Measurements from ENCODE around the gene FAR1.
"Not testable (repeated sequence)": the region's sequence is repeated elsewhere in the genome, so short reads cannot be mapped to it uniquely, and the experiment has no call there.

The FAR1 gene

DNA sequence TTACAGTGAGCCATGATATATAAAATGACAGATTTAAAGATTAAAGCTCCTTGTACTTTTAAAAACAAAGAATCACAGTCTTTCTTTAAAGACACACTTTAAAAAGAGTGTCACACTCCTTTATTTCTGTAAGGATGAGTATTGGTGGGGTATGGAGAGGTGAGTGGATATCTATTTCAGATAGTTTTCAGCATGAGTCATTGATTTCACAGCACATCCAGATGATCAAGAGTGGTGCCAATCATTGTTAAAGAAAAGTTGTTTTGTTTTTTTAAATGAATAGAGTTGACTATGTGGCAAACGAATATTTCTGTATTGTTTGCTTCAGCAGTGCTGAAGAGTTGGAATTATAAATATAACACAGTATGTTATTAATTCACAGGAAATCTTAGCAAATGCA lies 52.5 kb downstream of the FAR1 start:
- no peak for DNase-seq

DNA sequence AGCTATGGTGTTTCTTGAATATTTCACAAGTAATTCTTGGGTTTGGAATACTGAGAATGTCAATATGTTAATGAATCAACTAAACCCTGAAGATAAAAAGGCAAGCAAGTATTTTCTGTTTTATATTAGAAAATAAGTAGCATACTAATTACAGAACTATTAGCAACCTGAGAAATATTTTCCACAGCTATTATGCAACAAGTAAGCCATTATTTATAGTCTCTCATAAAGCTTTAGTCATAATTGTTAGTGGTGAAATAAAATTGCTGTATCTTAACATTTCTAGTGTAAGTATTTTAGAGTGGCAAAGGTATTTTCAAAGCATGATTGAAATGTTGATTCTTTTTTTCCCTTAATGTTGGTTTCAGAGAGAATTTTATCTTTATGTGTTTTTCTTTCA lies 53.3 kb downstream of the FAR1 start:
- DNase-seq, result no peak

DNA sequence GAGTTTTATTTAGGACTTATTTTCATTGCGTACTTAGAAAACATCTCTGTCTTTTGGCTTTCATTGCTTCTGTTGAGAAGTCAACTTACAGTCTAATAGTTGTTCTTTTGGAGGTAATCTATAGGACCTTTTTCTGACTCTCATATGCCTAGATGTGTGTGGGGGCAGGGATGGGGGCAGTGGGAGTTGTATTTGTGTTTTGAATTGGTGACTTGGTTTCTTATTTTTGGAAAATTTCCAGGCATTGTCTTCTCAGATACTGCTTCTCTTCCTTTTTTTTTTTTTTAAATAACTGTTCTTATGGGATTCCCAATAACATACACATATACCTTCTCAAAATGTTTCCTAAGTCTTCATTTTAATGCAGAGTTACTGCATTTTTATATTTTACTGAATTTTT lies 58.0 kb downstream of the FAR1 start:
- DNase-seq, result no peak

DNA sequence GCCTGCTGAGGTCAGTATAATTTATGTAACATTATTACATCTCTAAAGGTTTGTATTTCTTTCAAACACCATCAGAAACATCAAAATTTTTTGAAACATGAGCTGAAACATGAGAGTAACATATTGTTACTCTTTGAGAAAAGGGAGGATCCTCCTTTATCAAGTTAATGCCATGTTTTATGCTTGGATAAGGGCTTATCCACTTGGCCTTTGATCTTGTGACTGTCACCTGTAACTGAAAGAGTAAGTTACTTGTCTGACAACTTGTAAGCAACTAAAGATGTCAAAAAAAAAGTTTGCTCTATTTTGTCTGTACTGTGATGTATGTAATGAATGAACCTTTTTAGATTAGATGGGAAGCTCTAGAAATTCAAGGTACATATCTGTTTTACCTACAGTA lies 59.6 kb downstream of the FAR1 start:
- no peak for DNase-seq

DNA sequence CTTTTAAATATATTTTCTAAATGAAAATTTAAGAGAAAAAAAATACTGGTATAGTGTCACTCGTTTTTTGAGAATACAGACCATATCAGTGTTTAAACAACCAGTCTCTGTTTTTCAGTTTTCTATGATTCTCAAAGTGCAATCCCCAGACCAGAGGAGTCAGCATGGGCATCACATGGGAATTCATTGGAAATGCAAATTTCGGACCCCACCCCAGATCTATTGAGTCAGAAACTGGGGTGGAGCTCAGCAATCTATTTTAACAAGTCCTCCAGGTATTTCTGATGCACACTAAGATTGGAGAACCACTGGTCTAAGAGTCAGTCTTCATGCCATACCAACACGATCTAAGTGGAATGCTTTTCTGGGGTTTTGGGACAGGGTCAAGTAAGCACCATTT lies 66.1 kb downstream of the FAR1 start:
- DNase-seq, result no peak

DNA sequence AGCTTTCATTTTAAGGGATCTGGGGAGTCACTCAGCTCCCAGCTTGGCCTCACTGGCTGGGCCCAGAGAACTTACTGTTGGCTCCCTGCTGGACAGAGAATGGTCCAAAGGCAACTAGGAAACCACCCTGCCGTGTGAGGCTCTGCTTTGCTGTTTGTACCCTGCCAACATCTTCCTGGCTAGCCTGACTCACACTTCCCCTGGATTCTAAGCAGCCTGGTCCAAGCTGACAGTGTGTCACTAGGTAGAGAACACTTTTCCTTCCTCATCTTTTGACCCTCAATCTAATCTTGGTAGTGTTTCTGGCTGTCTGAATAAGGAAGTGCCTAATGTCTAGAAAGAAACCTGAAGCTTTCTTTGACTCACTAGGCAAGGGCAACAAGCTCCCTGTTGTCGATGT lies 76.7 kb downstream of the FAR1 start:
- DNase-seq, result no peak

DNA sequence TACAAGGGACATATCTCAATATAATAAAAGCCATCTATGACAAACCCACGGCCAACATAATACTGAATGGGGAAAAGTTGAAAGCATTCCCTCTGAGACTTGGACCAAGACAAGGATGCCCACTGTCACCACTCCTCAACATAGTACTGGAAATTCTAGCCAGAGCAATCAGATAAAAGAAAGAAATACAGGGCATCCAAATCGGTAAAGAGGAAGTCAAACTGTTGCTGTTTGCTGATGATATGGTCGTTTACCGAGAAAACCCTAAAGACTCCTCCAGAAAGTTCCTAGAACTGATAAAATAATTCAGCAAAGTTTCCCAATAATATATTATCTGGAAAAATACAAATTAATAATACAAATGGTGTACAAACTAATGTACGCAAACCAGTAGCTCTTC lies 84.8 kb downstream of the FAR1 start:
- not testable (repeated sequence) for DNase-seq

DNA sequence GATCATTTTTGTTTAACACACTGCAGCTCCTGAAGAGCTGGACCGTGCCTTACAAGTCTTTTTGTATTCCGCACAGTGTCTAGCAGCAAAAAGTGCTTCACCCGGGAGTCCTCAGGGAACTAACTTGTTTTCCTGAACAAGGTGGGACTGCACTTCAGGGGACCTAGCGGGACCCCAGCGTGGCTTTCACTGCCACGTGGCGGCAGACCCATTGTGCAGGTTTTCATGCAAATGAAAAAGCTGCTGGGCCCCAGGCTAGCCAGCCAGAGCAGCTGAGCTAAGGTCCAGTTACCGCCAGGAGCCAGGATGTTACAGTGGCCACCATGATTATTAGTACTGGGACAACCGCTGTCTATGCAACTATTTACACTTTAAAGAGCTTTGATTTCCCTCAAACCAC lies 90.6 kb downstream of the FAR1 start:
- no peak for DNase-seq

DNA sequence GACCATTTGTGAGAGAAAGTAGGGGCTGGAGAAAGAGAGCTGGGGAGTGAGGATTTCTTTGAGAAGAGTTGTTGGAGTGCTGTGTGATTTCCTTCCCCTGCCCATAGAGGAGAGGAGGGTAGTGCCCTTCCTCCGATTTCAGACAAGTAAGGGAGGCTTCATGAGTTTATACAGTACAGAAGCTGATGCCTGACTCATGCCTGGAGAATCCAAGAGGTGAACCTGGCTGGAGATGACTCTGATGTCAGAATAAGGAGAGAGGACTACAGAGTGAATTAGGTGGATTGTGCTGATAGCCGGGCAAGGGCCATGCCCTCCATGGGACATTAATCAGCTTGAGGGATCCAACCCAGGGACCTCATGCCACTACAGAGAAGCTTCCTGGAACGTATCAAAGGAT lies 91.6 kb downstream of the FAR1 start:
- no peak for DNase-seq

DNA sequence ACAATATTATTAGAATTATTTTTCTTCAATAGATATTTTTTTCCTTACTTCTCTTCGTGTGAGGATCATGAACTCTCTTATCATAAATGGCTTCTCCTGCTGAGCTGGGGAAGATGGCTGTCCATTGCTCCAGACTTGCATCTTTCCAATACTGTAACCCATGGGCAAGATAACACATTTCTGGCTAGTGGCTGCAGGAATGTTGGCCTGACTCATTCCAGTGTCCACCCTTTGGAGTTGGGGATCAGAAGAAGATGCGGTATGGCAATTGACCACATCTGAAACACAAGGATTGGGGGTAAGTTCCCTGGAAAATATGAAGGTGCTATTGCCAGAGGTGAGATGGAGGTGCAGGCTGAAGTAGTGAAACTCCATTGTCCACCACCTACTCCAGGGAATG lies 92.8 kb downstream of the FAR1 start:
- no peak for DNase-seq

DNA sequence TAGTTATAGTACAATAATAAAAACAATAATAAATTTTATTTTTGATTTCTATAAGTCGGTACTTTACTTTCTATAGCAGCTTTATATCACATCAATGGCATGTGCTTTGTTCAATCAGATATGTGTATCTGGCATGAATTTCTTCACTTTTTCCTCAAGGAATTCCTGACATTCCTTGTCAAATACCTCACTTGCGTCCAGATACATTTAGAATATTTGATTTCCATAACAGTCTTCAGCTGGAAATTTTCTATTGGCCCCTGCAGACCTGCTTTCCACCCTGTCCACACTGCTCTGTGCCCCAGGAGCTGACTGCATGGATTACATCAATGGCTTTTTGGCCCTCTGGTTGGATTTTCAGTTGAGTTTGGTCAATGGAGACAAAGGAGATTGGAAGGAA lies 93.2 kb downstream of the FAR1 start:
- no peak for DNase-seq

DNA sequence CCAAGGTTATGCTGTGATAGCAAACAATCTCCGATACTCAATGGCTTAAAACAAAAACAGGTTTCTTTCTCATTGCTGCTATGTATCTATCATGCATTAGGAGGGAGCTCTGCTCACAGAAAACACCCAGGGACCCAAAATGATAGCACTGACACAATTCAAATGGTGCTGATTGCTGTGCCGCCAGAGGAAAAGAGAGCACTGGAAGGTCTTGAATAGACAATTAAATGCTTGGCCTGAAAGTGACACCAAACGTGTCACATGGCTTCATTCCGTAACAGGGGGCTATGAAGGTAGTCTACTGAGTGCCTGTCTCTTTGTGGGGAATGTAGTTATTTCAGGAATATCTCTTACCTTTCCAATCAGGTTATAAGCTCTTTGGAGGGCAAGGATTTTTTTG lies 94.2 kb downstream of the FAR1 start:
- DNase-seq, result no peak

DNA sequence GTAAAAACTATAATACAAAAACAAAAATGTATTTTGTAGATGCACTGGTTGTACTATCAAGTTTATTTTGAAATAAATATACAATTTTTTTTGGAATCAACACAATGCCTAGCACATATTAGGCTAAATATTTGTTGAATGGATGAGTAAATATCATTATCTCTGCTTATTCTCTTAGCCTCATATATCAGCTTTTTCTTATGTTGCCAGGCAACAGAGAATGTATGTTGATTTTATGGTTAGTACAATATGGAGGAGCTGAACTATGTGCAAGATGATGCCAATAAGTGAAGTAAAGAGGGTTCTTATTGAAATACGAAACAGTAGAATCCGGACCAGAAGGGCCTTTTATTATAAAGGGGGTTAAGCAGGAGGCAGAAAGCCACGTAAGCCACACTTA lies 94.9 kb downstream of the FAR1 start:
- no peak for DNase-seq

DNA sequence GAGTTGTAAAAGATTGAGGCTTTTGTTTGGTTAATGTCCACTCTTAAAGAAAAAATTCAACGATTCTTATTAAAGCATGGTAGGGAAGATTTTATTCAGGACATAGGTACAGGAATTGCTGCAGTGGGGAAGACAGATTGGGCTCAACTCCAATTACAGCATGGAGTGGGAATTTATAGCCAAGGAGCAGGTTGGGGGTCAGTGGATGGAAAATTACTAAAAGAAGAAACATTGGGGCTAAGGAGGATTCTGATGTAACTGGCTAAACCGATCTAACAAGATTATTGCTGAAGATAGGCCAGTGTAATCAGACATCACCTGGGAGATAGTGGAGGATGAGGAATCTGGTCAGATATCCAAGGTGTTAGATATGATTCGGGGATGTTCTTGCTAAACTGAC lies 97.4 kb downstream of the FAR1 start:
- no peak for DNase-seq

DNA sequence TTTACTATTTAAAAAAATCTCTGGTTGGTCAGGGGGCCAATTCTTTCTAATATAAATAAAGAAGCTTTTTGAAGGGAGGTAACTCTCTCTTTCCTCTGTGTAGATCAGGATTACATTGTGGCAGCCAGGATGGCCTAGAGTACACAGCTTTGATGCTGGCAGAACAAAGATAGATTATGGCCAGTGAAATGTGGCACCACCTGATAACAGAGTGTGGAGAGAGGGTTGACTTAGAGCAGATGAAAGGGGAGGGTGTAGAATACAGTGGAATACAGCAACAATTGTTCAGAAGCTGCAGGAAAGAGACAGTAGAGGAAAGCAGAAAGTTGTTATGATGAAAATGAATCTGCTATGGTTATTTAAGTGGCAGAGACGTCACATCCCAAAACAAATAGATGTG lies 99.0 kb downstream of the FAR1 start:
- no peak for DNase-seq

DNA sequence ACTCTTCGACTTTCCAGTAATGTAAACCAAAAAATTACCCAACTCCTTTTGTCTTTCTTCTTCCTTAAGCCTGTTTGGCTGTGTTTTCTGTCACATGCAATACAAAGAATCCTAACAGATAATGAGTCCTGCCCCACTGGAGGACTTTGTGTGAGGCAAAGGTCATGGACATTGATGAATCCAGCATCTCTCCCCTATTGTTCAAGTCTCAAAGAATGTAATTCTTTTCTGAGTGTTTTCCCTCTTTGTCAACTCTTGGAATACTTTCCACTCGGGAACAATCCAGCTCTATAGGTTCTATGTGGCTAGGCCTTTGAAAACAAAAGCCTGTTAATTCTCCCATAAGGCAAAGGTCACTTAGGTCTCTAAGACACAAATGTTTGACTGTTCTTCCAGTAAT lies 100.7 kb downstream of the FAR1 start:
- DNase-seq, result no peak

DNA sequence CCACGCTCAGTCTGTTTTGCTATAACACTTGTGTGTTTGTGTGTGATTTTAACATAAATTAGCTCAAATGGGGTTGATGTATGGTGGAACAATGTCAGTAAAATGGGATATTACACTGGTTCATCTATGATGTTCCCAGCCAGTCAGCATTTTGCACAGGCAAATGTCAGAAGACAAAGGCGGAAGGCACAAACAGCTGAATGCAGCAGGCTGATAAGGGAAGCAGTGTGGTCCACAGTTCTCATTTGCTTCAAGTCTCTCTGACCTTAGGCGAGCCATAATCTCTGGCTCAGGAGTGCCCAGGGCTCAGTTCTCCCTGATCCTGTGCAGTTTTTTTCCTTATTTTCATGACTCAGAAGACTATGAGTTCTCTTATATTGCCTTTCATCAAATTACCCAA lies 102.7 kb downstream of the FAR1 start:
- no peak for DNase-seq

DNA sequence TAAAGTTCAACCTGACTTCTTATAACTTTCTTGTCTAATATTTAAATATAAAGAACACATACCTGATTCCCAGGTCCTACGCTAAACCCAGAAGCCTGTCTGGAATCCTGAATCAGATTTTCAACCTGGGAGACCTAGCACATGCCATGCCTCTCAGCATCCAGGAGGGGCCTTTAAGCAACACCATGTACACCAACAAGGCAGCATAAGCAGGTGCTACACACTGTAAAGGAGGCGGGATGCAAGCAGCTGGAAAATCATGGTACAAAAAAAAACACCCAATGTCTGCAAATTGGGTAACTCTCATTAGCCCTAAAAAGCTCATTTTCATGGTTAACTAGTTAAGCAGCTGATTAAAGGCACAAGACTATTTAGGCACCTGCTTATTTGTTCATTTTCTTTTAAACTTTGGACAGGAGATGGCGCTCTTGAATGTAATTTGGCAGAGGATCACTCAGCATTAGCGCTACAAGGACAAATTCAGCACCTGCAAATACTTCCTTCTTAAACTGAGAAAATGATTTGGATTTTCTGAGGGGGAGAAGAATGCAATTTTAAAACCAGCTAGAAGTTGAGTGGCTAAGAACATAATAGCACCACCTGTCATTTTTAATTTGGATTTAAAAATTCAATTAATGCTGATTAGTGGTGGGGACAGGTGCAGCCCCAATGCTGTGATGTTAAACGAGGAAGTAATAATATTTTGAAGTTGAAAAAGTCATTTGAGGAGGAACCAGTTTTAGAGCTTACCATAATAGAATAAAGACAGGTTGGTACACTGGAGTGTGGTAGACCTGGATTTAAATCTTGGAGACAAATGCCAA lies 104.0 kb downstream of the FAR1 start:
- DNase-seq, result peak; percentile 77

DNA sequence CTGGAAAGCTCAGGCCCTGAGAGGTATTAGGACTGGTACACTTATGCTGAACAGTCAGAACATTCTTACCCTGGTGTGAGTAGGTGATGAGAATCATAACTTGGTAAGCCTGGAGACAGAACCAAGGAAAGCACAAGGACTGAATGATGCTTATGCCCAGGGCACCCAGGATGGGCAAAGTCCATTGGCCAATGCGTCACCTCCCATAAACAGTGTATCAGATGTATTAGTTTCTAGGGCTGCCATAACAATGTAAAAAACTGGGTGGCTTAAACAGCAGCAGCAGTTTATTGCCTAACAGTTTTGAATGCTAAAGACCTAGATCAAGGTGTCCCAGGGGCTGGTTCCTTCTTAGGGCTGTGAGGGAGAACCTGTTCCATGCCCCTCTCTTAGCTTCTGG lies 107.0 kb downstream of the FAR1 start:
- no peak for DNase-seq

DNA sequence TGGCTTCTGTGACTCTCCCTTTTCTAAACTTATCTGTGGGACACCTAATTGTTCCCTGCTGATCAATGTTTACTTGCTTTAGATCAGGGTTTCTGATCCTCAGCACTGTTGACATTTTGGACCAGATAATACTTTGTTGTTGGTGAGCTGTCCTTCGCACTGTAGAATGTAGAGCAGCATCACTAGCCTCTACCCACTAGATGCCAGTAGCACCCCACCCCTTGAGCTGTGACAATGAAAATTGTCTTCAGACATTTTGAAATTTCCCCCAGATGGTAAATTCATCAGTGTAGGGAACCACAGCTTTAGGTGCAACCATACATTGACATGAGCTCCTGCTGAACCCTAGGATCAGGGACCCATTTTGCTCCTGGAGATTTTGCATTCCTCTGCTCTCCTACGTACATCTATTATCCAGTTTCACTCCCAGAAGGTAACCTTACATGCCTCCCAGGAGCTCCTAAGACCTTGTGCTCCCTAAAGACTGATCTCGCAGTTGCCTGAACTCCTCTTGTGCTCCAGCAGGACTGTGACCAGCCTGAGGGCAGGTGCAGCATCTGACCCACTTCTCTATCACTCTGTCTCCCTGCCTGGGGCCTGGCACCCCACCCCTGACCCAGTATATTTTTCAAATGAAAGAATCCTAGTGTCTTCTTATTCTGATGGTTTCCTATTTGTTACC lies 107.8 kb downstream of the FAR1 start:
- no peak for DNase-seq

DNA sequence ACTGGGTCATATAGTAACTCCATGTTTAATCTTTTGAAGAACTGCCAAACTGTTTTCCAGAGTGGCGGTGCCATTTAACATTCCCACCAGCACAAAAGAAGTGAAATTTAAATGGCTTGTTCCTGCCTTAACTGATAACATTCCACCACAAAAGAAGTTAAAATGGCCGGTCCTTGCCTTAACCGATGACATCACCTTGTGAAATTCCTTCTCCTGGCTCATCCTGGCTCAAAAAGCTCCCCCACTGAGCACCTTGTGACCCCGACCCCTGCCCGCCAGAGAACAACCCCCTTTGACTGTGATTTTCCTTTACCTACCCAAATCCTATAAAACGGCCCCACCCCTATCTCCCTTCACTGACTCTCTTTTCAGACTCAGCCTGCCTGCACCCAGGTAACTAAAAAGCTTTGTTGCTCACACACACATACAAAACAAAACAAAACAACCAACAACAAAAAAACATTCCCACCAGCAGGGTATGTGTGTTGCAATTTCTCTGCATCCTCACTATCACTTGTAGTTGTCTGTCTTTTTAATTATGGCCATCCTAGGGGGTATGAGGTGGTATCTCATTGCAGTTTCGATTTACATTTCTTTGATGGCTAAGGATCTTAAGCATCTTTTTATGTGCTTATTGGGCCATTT lies 109.0 kb downstream of the FAR1 start:
- DNase-seq, result no peak

DNA sequence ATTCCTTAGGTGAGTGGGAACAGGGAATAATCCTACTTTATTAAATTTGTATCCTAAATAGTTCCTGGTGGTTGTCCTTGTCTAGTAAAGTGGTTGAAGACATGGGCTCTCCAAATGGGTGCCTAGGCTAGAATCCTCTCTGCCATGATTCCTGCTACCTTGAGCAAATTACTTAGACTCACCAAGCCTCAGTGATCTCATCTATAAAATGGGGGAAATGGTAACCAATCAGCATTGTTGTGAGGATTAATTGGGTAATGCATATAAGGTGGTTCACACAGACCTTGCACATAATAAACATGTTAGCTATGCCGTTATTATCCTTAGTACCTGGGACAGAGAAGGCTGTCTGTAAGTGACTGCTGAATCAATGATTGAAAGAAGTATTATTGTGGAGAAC lies 109.9 kb downstream of the FAR1 start:
- DNase-seq, result no peak

DNA sequence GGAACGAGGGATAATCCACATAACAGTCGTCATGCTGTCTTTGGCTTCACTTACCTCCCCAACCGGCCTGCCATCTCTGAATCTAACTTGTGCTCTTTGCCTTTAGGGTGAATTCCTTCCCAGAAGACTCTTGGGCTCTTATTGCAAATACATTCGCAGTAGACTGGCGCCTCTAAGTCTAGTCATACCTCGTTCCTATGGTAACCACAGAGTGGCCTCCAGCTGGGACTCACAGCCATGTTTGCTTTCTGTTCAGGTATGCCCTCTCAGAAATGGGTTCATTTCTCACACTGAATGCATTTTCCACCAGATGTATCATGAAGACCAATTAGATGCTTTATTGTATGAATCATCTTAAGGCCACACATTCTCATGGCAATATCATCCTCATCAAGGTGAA lies 112.7 kb downstream of the FAR1 start:
- no peak for DNase-seq
